GM18909 (cell line): ENCODE data around the gene IFI6.
"Not testable (repeated sequence)": the region's sequence is repeated elsewhere in the genome, so short reads cannot be mapped to it uniquely, and the experiment has no call there.

Experiments
- ATAC-seq: cut with Tn5 transposase; IDR thresholded peaks from one replicate; pipeline ENCODE4 v1.9.1; 2021; ENCODE audit warnings: mild to moderate bottlenecking; ENCODE audit not compliant: unreplicated experiment, poor library complexity

IFI6 gene

GRCh38 chr1:27632387-27633297 is 39.4 kb downstream of the IFI6 start:
- ATAC-seq: peak; percentile 32

- ATAC-seq: peak; percentile 29
Measured at GRCh38 chr1:27630859-27631491, 41.0 kb downstream of the IFI6 start.

GRCh38 chr1:27628712-27629111 is 43.3 kb downstream of the IFI6 start:
- ATAC-seq: no peak

- not testable (repeated sequence) for ATAC-seq
Measured at GRCh38 chr1:27627733-27628132, 44.3 kb downstream of the IFI6 start.

- ATAC-seq: no peak
Measured at GRCh38 chr1:27627061-27627460, 44.9 kb downstream of the IFI6 start.

- peak; percentile 33 for ATAC-seq
Measured at GRCh38 chr1:27626031-27626935, 45.7 kb downstream of the IFI6 start.

GRCh38 chr1:27624467-27625178 is 47.4 kb downstream of the IFI6 start:
- peak; percentile 22 for ATAC-seq

GRCh38 chr1:27623327-27624212 is 48.4 kb downstream of the IFI6 start:
- ATAC-seq: no peak

GRCh38 chr1:27622828-27623227 is 49.2 kb downstream of the IFI6 start:
- ATAC-seq: no peak

- no peak for ATAC-seq
Measured at GRCh38 chr1:27621051-27621920, 50.7 kb downstream of the IFI6 start.

GRCh38 chr1:27619782-27620438 is 52.1 kb downstream of the IFI6 start:
- not testable (repeated sequence) for ATAC-seq

- no peak for ATAC-seq
Measured at GRCh38 chr1:27618341-27619082, 53.5 kb downstream of the IFI6 start.

GRCh38 chr1:27617420-27617819 is 54.6 kb downstream of the IFI6 start:
- no peak for ATAC-seq

GRCh38 chr1:27616441-27616840 is 55.6 kb downstream of the IFI6 start:
- no peak for ATAC-seq
